ENCODE results near the gene ARHGAP44. TPM values are rescaled to one million over a fixed set of nuclear protein-coding genes. Genes with fewer than 3 reads are reported as not detected.

ARHGAP44 gene
- total and polyA plus RNA-seq, 2 of the 8 experiments (the other 6 are each of a cell fraction or from before 2014, with no cell fraction given): 6.2 to 22.2 TPM

- TF ChIP-seq CHD7 (IDR thresholded peaks at IDR 0.05; ENCODE audit: insufficient replicate concordance, low read length): no peak
- no peak for TF ChIP-seq KDM1A (IDR thresholded peaks at IDR 0.05; ENCODE audit: borderline replicate concordance, low read length)
- TF ChIP-seq POLR2AphosphoS5 (IDR thresholded peaks at IDR 0.05; ENCODE audit: low read depth, low read length): no peak
Measured at GRCh38 chr17:12851901-12852435, 62.7 kb downstream of the ARHGAP44 start (continued).

Measured in H1 (cell line).